GF-D8 (cell line): ENCODE measurements around the gene RNF31.
"Not testable (repeated sequence)": the region's sequence is repeated elsewhere in the genome, so short reads cannot be mapped to it uniquely, and the experiment has no call there.

ENCODE experiments used
- DNase-seq: peaks from one replicate; lab custom pipeline; 2025; lab: John Stamatoyannopoulos, UW

RNF31 gene

GRCh38 chr14:24202538-24202937, 55.2 kb downstream of the RNF31 start:
- not testable (repeated sequence) for DNase-seq

GRCh38 chr14:24203249-24203886, 56.1 kb downstream of the RNF31 start:
- DNase-seq = not testable (repeated sequence)

GRCh38 chr14:24204163-24205146, 57.2 kb downstream of the RNF31 start:
- DNase-seq = no peak

GRCh38 chr14:24206260-24207103, 59.2 kb downstream of the RNF31 start:
- no peak for DNase-seq

- no peak for DNase-seq
Observed at GRCh38 chr14:24207104-24207551, 59.8 kb downstream of the RNF31 start.

- no peak for DNase-seq
Observed at GRCh38 chr14:24207625-24208024, 60.3 kb downstream of the RNF31 start.
